Fibroblast of the aortic adventitia (primary cell): ENCODE measurements around the gene RCAN2. TPM values are rescaled to one million over a fixed set of nuclear protein-coding genes. Genes with fewer than 3 reads are reported as not detected.

Source experiments
- DNase-seq: peaks from one replicate; pipeline ENCODE4 v3.0.0-alpha.2; 2010; ENCODE audit warnings: low read depth
- H3K4me3 ChIP-seq: 2 replicates; pipeline ENCODE4 v1.5.1; 2011; ENCODE audit warnings: low read depth, mild to moderate bottlenecking, control low read depth, low read length, moderate library complexity
- total RNA-seq: library from RNA; depleted of rRNA; stranded (reverse); fragments of >200 nt; gene quantifications from 2 replicates; pipeline ENCODE4 v1.2.3, GENCODE V29; 2012; ENCODE audit warnings: low replicate concordance
- TF ChIP-seq, protein P1 (sequence below): IDR thresholded peaks from 2 replicates; pipeline ENCODE4 v1.5.1; 2011; ENCODE audit warnings: mild to moderate bottlenecking, low read length, control low read depth, inconsistent platforms; ENCODE audit not compliant: insufficient read depth

Gene RCAN2
- total RNA-seq, 1 donor, result 8.0 TPM

DNA sequence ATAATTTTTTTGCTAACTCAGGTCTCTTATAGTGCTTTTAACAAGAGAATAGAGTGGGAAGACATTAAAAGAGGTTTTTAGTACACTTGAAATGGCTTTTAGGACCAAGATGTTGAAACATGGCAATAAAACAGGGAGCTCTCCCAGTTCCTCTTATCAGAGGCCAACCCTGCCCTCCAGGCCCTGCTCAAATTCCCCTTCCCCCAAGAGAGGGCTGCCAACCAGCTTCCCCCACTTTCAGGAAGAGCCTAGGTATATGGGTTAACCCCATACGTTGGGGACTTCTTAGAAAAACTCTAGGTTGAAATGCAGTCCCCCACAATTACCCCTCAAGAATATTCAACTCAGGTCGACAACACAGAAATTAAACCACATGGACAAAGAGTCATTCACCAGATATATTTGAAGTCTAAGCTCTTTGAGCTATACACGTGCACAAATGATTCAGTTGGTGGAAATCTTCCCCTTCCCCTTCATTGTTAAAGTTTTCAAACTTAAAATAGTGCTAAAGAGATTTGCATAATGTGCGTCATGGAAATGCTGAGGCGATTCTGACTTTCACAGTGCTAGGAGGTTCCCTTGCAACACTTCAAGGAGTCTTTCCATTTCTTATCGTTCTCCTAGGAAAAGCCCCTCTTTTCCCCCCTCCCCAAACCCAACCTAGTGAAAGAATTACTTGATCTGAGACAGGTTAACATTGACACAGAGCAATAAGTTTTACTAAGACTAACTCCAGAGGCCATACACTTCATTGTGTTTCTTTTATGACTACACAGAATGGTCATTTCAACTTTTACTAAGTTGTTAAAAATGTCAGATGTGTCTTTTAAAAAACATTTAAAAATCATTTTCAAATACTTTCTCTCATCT, 270.7 kb downstream of the RCAN2 start:
- DNase-seq, result no peak
- TF ChIP-seq, protein P1, sequence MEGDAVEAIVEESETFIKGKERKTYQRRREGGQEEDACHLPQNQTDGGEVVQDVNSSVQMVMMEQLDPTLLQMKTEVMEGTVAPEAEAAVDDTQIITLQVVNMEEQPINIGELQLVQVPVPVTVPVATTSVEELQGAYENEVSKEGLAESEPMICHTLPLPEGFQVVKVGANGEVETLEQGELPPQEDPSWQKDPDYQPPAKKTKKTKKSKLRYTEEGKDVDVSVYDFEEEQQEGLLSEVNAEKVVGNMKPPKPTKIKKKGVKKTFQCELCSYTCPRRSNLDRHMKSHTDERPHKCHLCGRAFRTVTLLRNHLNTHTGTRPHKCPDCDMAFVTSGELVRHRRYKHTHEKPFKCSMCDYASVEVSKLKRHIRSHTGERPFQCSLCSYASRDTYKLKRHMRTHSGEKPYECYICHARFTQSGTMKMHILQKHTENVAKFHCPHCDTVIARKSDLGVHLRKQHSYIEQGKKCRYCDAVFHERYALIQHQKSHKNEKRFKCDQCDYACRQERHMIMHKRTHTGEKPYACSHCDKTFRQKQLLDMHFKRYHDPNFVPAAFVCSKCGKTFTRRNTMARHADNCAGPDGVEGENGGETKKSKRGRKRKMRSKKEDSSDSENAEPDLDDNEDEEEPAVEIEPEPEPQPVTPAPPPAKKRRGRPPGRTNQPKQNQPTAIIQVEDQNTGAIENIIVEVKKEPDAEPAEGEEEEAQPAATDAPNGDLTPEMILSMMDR, result no peak
- H3K4me3 ChIP-seq, result no peak overlapping the region

DNA sequence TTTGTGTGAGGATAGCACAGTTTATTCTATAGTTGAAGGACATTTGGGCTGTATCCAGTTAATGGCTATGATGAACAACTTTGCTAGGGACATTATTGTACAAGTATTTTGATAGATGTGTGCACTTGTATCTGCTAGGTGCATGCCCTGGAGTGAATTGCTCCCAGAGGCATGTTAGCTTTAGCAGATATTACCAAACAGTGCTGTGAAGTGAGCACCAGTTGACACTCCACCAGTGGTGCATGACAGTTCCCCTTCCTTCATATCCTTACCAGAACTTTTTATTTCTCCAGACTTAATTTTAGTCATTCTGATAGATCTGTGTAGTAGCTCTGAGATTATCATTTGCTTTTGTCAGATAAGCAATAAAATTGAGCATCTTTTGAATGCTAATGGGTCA, 271.6 kb downstream of the RCAN2 start:
- H3K4me3 ChIP-seq, result no peak overlapping the region
- TF ChIP-seq, protein P1, result no peak
- DNase-seq, result no peak

DNA sequence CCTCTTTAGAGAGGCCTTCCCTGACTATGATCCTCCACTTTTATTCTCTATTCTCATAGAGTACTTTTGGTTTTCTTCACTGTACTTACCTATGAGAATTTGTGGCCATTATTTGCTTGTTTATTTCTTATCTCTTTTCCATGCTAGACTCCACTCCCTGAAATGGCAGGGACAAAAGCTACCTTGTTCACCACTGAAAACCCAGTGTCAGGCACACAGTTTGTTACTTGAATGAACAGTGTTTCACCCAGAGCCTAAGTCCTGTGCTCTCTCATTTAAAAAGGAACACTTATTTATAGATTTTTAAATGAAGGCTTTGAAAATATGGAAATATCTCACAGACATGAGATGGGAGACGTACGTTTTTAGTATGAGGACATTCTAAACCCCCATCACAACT, 272.8 kb downstream of the RCAN2 start:
- no peak overlapping the region for H3K4me3 ChIP-seq
- no peak for DNase-seq
- TF ChIP-seq, protein P1, result no peak

DNA sequence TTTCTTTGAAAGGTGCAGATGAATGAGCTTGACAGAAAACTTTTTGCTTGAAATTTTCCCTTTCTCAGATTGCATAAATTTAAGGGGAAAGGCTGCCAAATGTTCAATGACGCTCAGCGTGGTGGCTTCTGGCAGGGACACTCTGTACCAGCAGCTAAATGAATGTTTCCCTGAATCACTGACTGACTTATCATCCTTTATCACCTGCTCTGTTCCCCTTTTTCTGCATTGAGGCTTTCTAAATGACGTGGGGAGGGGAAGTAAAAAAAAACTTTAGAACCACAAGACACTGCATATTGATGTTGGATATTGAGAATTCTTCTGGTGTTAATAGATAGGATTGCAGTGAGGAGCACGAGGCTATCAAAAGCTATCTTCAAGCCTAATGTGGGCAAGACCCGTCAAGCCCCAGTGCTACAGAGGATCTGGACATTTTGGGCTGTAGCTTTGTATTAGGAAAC, 273.5 kb downstream of the RCAN2 start:
- DNase-seq, result no peak
- no peak overlapping the region for H3K4me3 ChIP-seq
- TF ChIP-seq, protein P1, result no peak

DNA sequence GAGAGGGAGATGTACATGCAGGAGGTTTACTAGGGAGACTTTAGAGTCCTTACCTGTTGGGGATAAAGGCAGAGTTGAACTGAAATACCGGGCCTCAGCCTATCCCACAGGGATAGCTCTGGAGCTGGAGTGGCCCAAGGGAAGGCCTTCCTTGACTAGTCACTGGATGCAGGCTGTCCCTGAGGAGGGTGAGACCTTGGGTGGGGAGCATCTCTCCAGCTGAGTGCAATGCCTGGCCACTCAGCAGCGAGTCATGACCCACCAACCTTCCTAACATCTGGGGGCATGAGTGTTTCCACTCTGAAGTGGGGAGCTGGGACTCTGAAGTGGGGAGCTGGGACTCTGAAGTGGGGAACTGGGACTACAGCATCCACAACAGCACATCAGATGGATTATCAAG, 274.4 kb downstream of the RCAN2 start:
- no peak overlapping the region for H3K4me3 ChIP-seq
- no peak for DNase-seq
- TF ChIP-seq, protein P1, result no peak

DNA sequence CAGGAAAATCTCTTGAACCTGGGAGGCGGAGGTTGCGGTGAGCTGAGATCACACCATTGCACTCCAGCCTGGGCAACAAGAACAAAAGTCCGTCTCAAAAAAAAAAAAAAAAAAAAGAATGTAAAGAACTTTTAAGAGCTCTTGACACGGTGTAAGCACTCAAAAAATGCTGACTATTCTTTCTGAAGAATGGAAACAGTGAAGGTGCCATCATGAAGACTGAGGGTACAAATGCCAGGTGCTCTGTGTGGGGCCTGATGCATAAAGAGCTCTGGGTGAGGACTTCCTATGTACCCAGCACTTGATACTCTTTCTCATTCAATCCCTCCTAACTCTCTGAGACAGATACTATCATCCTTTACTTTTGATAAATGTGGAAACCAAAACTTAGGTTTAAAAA, 275.5 kb downstream of the RCAN2 start:
- H3K4me3 ChIP-seq, result no peak overlapping the region
- TF ChIP-seq, protein P1, result no peak
- DNase-seq, result no peak
